GM12878 (cell line): Measurements from ENCODE around the gene AURKA. TPM values are rescaled to one million over a fixed set of nuclear protein-coding genes. Genes with fewer than 3 reads are reported as not detected.

Source experiments
- ATAC-seq: fragments of 200-7000 bp; cut with Tn5 transposase; 3 replicates; pipeline ENCODE4 v1.9.1; 2020; ENCODE audit warnings: mild to moderate bottlenecking, moderate library complexity
- BruUV-seq: library from RNA; stranded (reverse); fragments of 400-500 nt; replicated peaks from 2 replicates; lab custom pipeline; 2021; lab: Mats Ljungman, UMichigan
- CTCF ChIA-PET: fragments of 300-600 bp; sonication (Branson Sonifier 250); formaldehyde crosslinking; extraction: SDS; loops from one replicate; lab custom pipeline; 2021; ENCODE audit warnings: inconsistent platforms; lab: Yijun Ruan, JAX
- POLR2A ChIA-PET: fragments of 350-600 bp; formaldehyde crosslinking; extraction: SDS; loops from one replicate; lab custom pipeline; 2021; ENCODE audit warnings: inconsistent platforms; lab: Charles Lee
- RAD21 ChIA-PET: fragments of 300-600 bp; sonication (Branson Sonifier 250); formaldehyde crosslinking; loops from one replicate; lab custom pipeline; 2023; ENCODE audit warnings: antibody characterized with exemption; ENCODE audit not compliant: unreplicated experiment; lab: Charles Lee
- SMC1A ChIA-PET: fragments of 300-600 bp; sonication (Branson Sonifier 250); formaldehyde crosslinking; loops from one replicate; lab custom pipeline; 2023; ENCODE audit not compliant: unreplicated experiment, uncharacterized antibody; lab: Charles Lee
- DNase-seq: peaks from one replicate; pipeline ENCODE4 v3.0.0-alpha.2; 2011; ENCODE audit warnings: low read depth, low spot score
- FAIRE-seq: peaks from 3 replicates; lab custom pipeline; 2011; peaks lifted over from hg19 to GRCh38; lab: Jason Lieb, UNC
- H2AFZ ChIP-seq: 2 replicates; pipeline ENCODE4 v1.6.0; 2011; ENCODE audit warnings: low read depth, low read length, control low read depth; ENCODE audit not compliant: control insufficient read depth
- H3K27ac ChIP-seq: 2 replicates; pipeline ENCODE4 v1.5.1; 2011; ENCODE audit warnings: control low read depth; ENCODE audit not compliant: control insufficient read depth, insufficient read depth
- H3K27me3 ChIP-seq, 2 experiments: replicated peaks in 1 of 2; 2 replicates each; pipeline versions ENCODE4 v1.6.0 to v1.6.1; 2011; ENCODE audit warnings: low read length in 1 of 2; ENCODE audit not compliant: control insufficient read depth in 2 of 2, insufficient read depth in 2 of 2
- H3K36me3 ChIP-seq, 2 experiments: 2 replicates each; pipeline ENCODE4 v1.5.1; 2011; ENCODE audit warnings: low read length in 1 of 2; ENCODE audit not compliant: control insufficient read depth in 2 of 2, insufficient read depth in 2 of 2
- H3K4me1 ChIP-seq: 2 replicates; pipeline ENCODE4 v1.6.1; 2011; ENCODE audit warnings: mild to moderate bottlenecking, low read length, moderate library complexity, mixed read lengths; ENCODE audit not compliant: control insufficient read depth, insufficient read depth
- H3K4me2 ChIP-seq: 2 replicates; pipeline ENCODE4 v1.6.0; 2011; ENCODE audit warnings: control low read depth; ENCODE audit not compliant: control insufficient read depth, insufficient read depth
- H3K4me3 ChIP-seq: fragments of 200-600 bp; sonication (generic); 2 replicates; pipeline ENCODE4 v1.5.1; 2016
- H3K79me2 ChIP-seq: 2 replicates; pipeline ENCODE4 v1.6.0; 2011; ENCODE audit warnings: low read length; ENCODE audit not compliant: control insufficient read depth, insufficient read depth
- H3K9ac ChIP-seq: 2 replicates; pipeline ENCODE4 v1.8.0; 2011; ENCODE audit warnings: low read length, control low read depth, mixed read lengths; ENCODE audit not compliant: control insufficient read depth, insufficient read depth
- H3K9me3 ChIP-seq: replicated peaks from 3 replicates; pipeline ENCODE4 v1.5.1; 2011; ENCODE audit warnings: mild to moderate bottlenecking, low read length; ENCODE audit not compliant: control insufficient read depth, insufficient read depth
- H4K20me1 ChIP-seq: 2 replicates; pipeline ENCODE4 v1.6.0; 2011; ENCODE audit not compliant: control insufficient read depth, insufficient read depth
- BHLHE40 ChIP-seq, 2 experiments: fragments of 450-650 bp in 1 of 2; IDR thresholded peaks; 2 replicates each; pipeline ENCODE4 v1.6.1; 2011 to 2017; ENCODE audit warnings: low read depth in 2 of 2, borderline replicate concordance in 1 of 2, improper control_type of control experiment in 1 of 2, low read length in 1 of 2, mild to moderate bottlenecking in 1 of 2
- CHD2 ChIP-seq: IDR thresholded peaks from 2 replicates; pipeline ENCODE4 v1.6.1; 2011; ENCODE audit warnings: low read depth, low read length, improper control_type of control experiment, borderline replicate concordance
- FOXK2 ChIP-seq: fragments of 450-650 bp; IDR thresholded peaks from 2 replicates; pipeline ENCODE4 v1.6.1; 2017; ENCODE audit warnings: mild to moderate bottlenecking, moderate library complexity
- JUNB ChIP-seq: IDR thresholded peaks from 2 replicates; pipeline ENCODE4 v1.6.1; 2016; ENCODE audit warnings: antibody characterized with exemption, mild to moderate bottlenecking
- NBN ChIP-seq: fragments of 450-650 bp; IDR thresholded peaks from 2 replicates; pipeline ENCODE4 v1.6.1; 2016
- YBX1 ChIP-seq: fragments of 450-650 bp; IDR thresholded peaks from 2 replicates; pipeline ENCODE4 v1.6.1; 2016; ENCODE audit warnings: antibody characterized with exemption
- WGBS: methylation state at CpG from one replicate; pipeline ENCODE4 v1.1.6; 2016; ENCODE audit warnings: low lambda C conversion rate; ENCODE audit not compliant: insufficient replicate concordance, insufficient coverage; ENCODE audit errors: missing lambda C conversion rate; 5-methylcytosine and 5-hydroxymethylcytosine counted together
- in situ Hi-C: fragments of 300-500 bp; cut with MboI; formaldehyde crosslinking; loops from 9 replicates; pipeline ENCODE4 v1.14.3; 2018; ENCODE audit warnings: mixed read lengths
- intact Hi-C: fragments of 100-400 bp; cut with micrococcal nuclease; formaldehyde crosslinking; loops from one replicate; pipeline ENCODE4 v1.14.2; 2022; ENCODE audit not compliant: unreplicated experiment
- polyA plus RNA-seq, 11 experiments: library from polyadenylated mRNA; depleted of rRNA in 4 of 11; unstranded in 6 of 11; stranded (reverse) in 5 of 11; fragments of >200 nt; fragmentation: Nextera tagmentation in 4 of 11; fragmentation: Illumina TruSeq in 1 of 11; extraction: Ambion mirVana in 4 of 11; extraction: Trizol in 1 of 11; gene quantifications; 1 replicate in 1 of 11; 2 replicates in 10 of 11; pipeline versions ENCODE4 v1.2.1 to v1.2.3, GENCODE V29; 2011 to 2016; ENCODE audit warnings: inconsistent platforms in 2 of 11, missing spikeins in 2 of 11, low read depth in 1 of 11
- total RNA-seq, 4 experiments: library from RNA; depleted of rRNA in 3 of 4; stranded (reverse); fragments of >200 nt in 3 of 4; fragmentation: Illumina TruSeq in 1 of 4; extraction: Trizol in 1 of 4; gene quantifications; 2 replicates each; pipeline versions ENCODE4 v1.2.1 to v1.2.3, GENCODE V29; 2013 to 2021
- TF ChIP-seq, protein P1 (sequence below): IDR thresholded peaks from 2 replicates; pipeline ENCODE4 v1.6.1; 2012; ENCODE audit warnings: mild to moderate bottlenecking, low read depth, low read length
- TF ChIP-seq, protein P2 (sequence below): fragments of 450-650 bp; formaldehyde crosslinking; IDR thresholded peaks from 2 replicates; pipeline ENCODE4 v1.5.0; 2022; ENCODE audit warnings: mild to moderate bottlenecking, missing genetic modification characterization

AURKA gene
- total and polyA plus RNA-seq, 10 of the 15 experiments (the other 5 are each of a cell fraction or from before 2014, with no cell fraction given) = 57.3 to 122 (median 73.4) TPM

DNA sequence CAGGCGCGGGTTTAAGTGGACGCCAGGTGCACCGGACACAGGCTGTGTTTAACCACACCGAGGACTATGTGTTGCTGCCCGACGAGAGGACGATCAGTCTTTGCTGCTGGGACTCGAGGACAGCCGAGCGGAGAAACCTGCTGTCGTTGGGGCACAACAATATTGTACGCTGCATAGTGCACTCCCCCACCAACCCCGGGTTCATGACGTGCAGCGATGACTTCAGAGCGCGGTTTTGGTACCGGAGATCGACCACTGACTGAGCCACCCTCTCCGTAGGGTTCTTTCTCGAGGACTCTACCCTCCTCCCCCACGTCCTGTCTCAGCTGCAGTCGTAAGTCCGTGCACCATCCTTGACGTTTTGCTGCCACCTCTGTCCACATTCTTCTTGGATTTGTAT, 11.4 kb upstream of the AURKA start:
- ChIA-PET SMC1A (no interaction called here), RAD21 (no interaction called here), CTCF (no interaction called here), POLR2A (no interaction called here)
- Histone ChIP-seq H3K4me2 (no peak overlapping the region), H2AFZ (no peak overlapping the region), H3K4me1 (no peaks in the 10 kb centered on the region), H3K79me2 (peaks cover 2% of the 10 kb centered on the region), H3K27ac (no peak overlapping the region), H3K36me3 (peaks cover 9 to 47% of the 10 kb centered on the region in 2 experiments), H3K27me3 (no peaks in the 10 kb centered on the region), H4K20me1 (no peaks in the 10 kb centered on the region), H3K9ac (no peak overlapping the region), H3K9me3 (no peaks in the 10 kb centered on the region), H3K4me3 (no peak overlapping the region)
- no peak for TF ChIP-seq BHLHE40 (IDR thresholded peaks at IDR 0.05; ENCODE audit: borderline replicate concordance in 1 of 2, low read depth in 2 of 2, low read length in 1 of 2)
- TF ChIP-seq, protein P1, sequence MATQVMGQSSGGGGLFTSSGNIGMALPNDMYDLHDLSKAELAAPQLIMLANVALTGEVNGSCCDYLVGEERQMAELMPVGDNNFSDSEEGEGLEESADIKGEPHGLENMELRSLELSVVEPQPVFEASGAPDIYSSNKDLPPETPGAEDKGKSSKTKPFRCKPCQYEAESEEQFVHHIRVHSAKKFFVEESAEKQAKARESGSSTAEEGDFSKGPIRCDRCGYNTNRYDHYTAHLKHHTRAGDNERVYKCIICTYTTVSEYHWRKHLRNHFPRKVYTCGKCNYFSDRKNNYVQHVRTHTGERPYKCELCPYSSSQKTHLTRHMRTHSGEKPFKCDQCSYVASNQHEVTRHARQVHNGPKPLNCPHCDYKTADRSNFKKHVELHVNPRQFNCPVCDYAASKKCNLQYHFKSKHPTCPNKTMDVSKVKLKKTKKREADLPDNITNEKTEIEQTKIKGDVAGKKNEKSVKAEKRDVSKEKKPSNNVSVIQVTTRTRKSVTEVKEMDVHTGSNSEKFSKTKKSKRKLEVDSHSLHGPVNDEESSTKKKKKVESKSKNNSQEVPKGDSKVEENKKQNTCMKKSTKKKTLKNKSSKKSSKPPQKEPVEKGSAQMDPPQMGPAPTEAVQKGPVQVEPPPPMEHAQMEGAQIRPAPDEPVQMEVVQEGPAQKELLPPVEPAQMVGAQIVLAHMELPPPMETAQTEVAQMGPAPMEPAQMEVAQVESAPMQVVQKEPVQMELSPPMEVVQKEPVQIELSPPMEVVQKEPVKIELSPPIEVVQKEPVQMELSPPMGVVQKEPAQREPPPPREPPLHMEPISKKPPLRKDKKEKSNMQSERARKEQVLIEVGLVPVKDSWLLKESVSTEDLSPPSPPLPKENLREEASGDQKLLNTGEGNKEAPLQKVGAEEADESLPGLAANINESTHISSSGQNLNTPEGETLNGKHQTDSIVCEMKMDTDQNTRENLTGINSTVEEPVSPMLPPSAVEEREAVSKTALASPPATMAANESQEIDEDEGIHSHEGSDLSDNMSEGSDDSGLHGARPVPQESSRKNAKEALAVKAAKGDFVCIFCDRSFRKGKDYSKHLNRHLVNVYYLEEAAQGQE = no peak
- no peak for TF ChIP-seq CHD2
- TF ChIP-seq FOXK2 = no peak
- TF ChIP-seq YBX1 = no peak
- TF ChIP-seq NBN = no peak
- TF ChIP-seq, protein P2, sequence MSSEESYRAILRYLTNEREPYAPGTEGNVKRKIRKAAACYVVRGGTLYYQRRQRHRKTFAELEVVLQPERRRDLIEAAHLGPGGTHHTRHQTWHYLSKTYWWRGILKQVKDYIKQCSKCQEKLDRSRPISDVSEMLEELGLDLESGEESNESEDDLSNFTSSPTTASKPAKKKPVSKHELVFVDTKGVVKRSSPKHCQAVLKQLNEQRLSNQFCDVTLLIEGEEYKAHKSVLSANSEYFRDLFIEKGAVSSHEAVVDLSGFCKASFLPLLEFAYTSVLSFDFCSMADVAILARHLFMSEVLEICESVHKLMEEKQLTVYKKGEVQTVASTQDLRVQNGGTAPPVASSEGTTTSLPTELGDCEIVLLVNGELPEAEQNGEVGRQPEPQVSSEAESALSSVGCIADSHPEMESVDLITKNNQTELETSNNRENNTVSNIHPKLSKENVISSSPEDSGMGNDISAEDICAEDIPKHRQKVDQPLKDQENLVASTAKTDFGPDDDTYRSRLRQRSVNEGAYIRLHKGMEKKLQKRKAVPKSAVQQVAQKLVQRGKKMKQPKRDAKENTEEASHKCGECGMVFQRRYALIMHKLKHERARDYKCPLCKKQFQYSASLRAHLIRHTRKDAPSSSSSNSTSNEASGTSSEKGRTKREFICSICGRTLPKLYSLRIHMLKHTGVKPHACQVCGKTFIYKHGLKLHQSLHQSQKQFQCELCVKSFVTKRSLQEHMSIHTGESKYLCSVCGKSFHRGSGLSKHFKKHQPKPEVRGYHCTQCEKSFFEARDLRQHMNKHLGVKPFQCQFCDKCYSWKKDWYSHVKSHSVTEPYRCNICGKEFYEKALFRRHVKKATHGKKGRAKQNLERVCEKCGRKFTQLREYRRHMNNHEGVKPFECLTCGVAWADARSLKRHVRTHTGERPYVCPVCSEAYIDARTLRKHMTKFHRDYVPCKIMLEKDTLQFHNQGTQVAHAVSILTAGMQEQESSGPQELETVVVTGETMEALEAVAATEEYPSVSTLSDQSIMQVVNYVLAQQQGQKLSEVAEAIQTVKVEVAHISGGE = no peak
- no peak for TF ChIP-seq JUNB
- DNase-seq = no peak
- FAIRE-seq = no peak
- 98% methylated on average over 26 of the region's 26 CpGs for WGBS
- intact Hi-C loops = no loop called here
- no TSS peak for BruUV-seq
- in situ Hi-C loops = no loop called here
- no peak for ATAC-seq
